HG03575 (cell line): ENCODE results near the gene SSTR5.

Experiments
- ATAC-seq: cut with Tn5 transposase; IDR thresholded peaks from one replicate; pipeline ENCODE4 v1.9.1; 2021; ENCODE audit not compliant: unreplicated experiment, insufficient number of reproducible peaks, low FRiP score; ENCODE audit errors: extremely low read depth

SSTR5 gene

GRCh38 chr16:1097800-1098199 lies 25.3 kb downstream of the SSTR5 start:
- no peak for ATAC-seq

- ATAC-seq = no peak
Observed at GRCh38 chr16:1098266-1098991, 25.9 kb downstream of the SSTR5 start.

GRCh38 chr16:1099189-1100083 lies 26.9 kb downstream of the SSTR5 start:
- ATAC-seq = no peak

GRCh38 chr16:1100084-1100800 lies 27.7 kb downstream of the SSTR5 start:
- no peak for ATAC-seq

- no peak for ATAC-seq
Observed at GRCh38 chr16:1101133-1101532, 28.6 kb downstream of the SSTR5 start.

- ATAC-seq = no peak
Observed at GRCh38 chr16:1101573-1102332, 29.2 kb downstream of the SSTR5 start.

- ATAC-seq = no peak
Observed at GRCh38 chr16:1102333-1102700, 29.8 kb downstream of the SSTR5 start.

GRCh38 chr16:1102921-1103635 lies 30.5 kb downstream of the SSTR5 start:
- no peak for ATAC-seq

- no peak for ATAC-seq
Observed at GRCh38 chr16:1103636-1103980, 31.1 kb downstream of the SSTR5 start.

GRCh38 chr16:1105888-1106620 lies 33.5 kb downstream of the SSTR5 start:
- ATAC-seq = no peak

GRCh38 chr16:1106659-1107058 lies 34.1 kb downstream of the SSTR5 start:
- no peak for ATAC-seq

- ATAC-seq = no peak
Observed at GRCh38 chr16:1107141-1107540, 34.6 kb downstream of the SSTR5 start.

- ATAC-seq = no peak
Observed at GRCh38 chr16:1107731-1108130, 35.2 kb downstream of the SSTR5 start.

- no peak for ATAC-seq
Observed at GRCh38 chr16:1108299-1109252, 36.0 kb downstream of the SSTR5 start.

GRCh38 chr16:1109648-1110047 lies 37.1 kb downstream of the SSTR5 start:
- no peak for ATAC-seq

- ATAC-seq = no peak
Observed at GRCh38 chr16:1112506-1113184, 40.1 kb downstream of the SSTR5 start.
